GM12872 (cell line): Measurements from ENCODE around the gene MPP3.

Experiments used
- CTCF ChIP-seq: IDR thresholded peaks from 3 replicates; pipeline ENCODE4 v1.5.1; 2011; ENCODE audit warnings: low read depth, mild to moderate bottlenecking, low read length, moderate library complexity; ENCODE audit not compliant: insufficient read depth

MPP3 gene

GRCh38 chr17:43814714-43815113 lies 18.2 kb downstream of the MPP3 start:
- TF ChIP-seq CTCF, result no peak

- no peak for TF ChIP-seq CTCF
Measured at GRCh38 chr17:43814026-43814425, 18.9 kb downstream of the MPP3 start.

- TF ChIP-seq CTCF, result no peak
Measured at GRCh38 chr17:43813386-43813785, 19.6 kb downstream of the MPP3 start.

- TF ChIP-seq CTCF, result no peak
Measured at GRCh38 chr17:43812396-43813265, 20.3 kb downstream of the MPP3 start.

GRCh38 chr17:43810823-43811222 lies 22.1 kb downstream of the MPP3 start:
- no peak for TF ChIP-seq CTCF

- no peak for TF ChIP-seq CTCF
Measured at GRCh38 chr17:43810226-43810715, 22.7 kb downstream of the MPP3 start.

- TF ChIP-seq CTCF, result no peak
Measured at GRCh38 chr17:43809121-43809520, 23.8 kb downstream of the MPP3 start.
